GM23248 (cell line): Measurements from ENCODE around the gene NPHP4. TPM values are rescaled to one million over a fixed set of nuclear protein-coding genes. Genes with fewer than 3 reads are reported as not detected.
A peak's percentile ranks its signal among the peaks of the same experiment; 100 is the strongest.

ENCODE experiments used
- DNase-seq: peaks from one replicate; pipeline ENCODE4 v3.0.0-alpha.2; 2015
- H2AFZ ChIP-seq: fragments of 200-600 bp; sonication (generic); 2 replicates; pipeline ENCODE4 v1.6.1; 2016; ENCODE audit warnings: antibody characterized with exemption
- H3F3A ChIP-seq: fragments of 200-600 bp; sonication (generic); 2 replicates; pipeline ENCODE4 v1.6.1; 2016; ENCODE audit warnings: mild to moderate bottlenecking, antibody characterized with exemption, mixed run types; ENCODE audit not compliant: insufficient read depth
- H3K27ac ChIP-seq: fragments of 200-600 bp; sonication (generic); 2 replicates; pipeline ENCODE4 v1.5.1; 2016; ENCODE audit warnings: mild to moderate bottlenecking
- H3K27me3 ChIP-seq: fragments of 200-600 bp; sonication (generic); replicated peaks from 2 replicates; pipeline ENCODE4 v1.6.1; 2016; ENCODE audit warnings: mild to moderate bottlenecking; ENCODE audit not compliant: insufficient read depth
- H3K36me3 ChIP-seq: fragments of 200-600 bp; sonication (generic); 2 replicates; pipeline ENCODE4 v1.6.1; 2016; ENCODE audit warnings: low read depth, mild to moderate bottlenecking
- H3K4me1 ChIP-seq: fragments of 200-600 bp; sonication (generic); 2 replicates; pipeline ENCODE4 v1.6.1; 2016; ENCODE audit warnings: mild to moderate bottlenecking; ENCODE audit not compliant: insufficient read depth
- H3K4me2 ChIP-seq: fragments of 200-600 bp; sonication (generic); one replicate; pipeline ENCODE4 v1.6.1; 2016; ENCODE audit warnings: mild to moderate bottlenecking; ENCODE audit not compliant: unreplicated experiment
- H3K4me3 ChIP-seq: fragments of 200-600 bp; sonication (generic); 2 replicates; pipeline ENCODE4 v1.5.1; 2016; ENCODE audit warnings: mild to moderate bottlenecking
- H3K79me2 ChIP-seq: fragments of 200-600 bp; sonication (generic); 2 replicates; pipeline ENCODE4 v1.6.1; 2016; ENCODE audit warnings: mild to moderate bottlenecking; ENCODE audit not compliant: insufficient read depth
- H3K9ac ChIP-seq: fragments of 200-600 bp; sonication (generic); 2 replicates; pipeline ENCODE4 v1.6.1; 2016; ENCODE audit warnings: mild to moderate bottlenecking
- H3K9me2 ChIP-seq: fragments of 200-600 bp; sonication (generic); 2 replicates; pipeline ENCODE4 v1.6.1; 2016; ENCODE audit warnings: mixed run types, mild to moderate bottlenecking, moderate library complexity; ENCODE audit not compliant: insufficient read depth
- H3K9me3 ChIP-seq: fragments of 200-600 bp; sonication (generic); one replicate; pipeline ENCODE4 v1.6.1; 2017; ENCODE audit warnings: low read depth
- H4K20me1 ChIP-seq: fragments of 200-600 bp; sonication (generic); 2 replicates; pipeline ENCODE4 v1.6.0; 2016; ENCODE audit not compliant: insufficient read depth
- EZH2 ChIP-seq: fragments of 200-600 bp; sonication (generic); IDR thresholded peaks from 2 replicates; pipeline ENCODE4 v1.6.1; 2018; ENCODE audit warnings: antibody characterized with exemption, mild to moderate bottlenecking; ENCODE audit not compliant: insufficient read depth, poor library complexity, severe bottlenecking
- EZH2phosphoT487 ChIP-seq: fragments of 200-600 bp; sonication (generic); IDR thresholded peaks from 2 replicates; pipeline ENCODE4 v1.6.1; 2018; ENCODE audit warnings: antibody characterized with exemption, moderate library complexity, mild to moderate bottlenecking, low read depth; ENCODE audit not compliant: insufficient read depth
- WGBS, 2 experiments: methylation state at CpG; one replicate each; pipeline ENCODE4 v1.1.6; 2015 to 2017; ENCODE audit warnings: low lambda C conversion rate in 2 of 2, low coverage in 1 of 2; ENCODE audit errors: missing lambda C conversion rate in 2 of 2; 5-methylcytosine and 5-hydroxymethylcytosine counted together
- in situ Hi-C: fragments of 300-500 bp; cut with MboI; formaldehyde crosslinking; loops from 2 replicates; pipeline ENCODE4 v1.15.0; 2020
- polyA plus RNA-seq: library from polyadenylated mRNA; unstranded; fragments of >200 nt; fragmentation: Nextera tagmentation; extraction: Ambion mirVana; gene quantifications from 2 replicates; pipeline ENCODE4 v1.2.1, GENCODE V29; 2016
- total RNA-seq: library from RNA; depleted of rRNA; stranded (reverse); fragments of >200 nt; shearing (Covaris generic); gene quantifications from 2 replicates; pipeline ENCODE4 v1.2.3, GENCODE V29; 2014

The NPHP4 gene
- total and polyA plus RNA-seq, 2 experiments from 2014 or later = 4.0 to 4.2 TPM

DNA sequence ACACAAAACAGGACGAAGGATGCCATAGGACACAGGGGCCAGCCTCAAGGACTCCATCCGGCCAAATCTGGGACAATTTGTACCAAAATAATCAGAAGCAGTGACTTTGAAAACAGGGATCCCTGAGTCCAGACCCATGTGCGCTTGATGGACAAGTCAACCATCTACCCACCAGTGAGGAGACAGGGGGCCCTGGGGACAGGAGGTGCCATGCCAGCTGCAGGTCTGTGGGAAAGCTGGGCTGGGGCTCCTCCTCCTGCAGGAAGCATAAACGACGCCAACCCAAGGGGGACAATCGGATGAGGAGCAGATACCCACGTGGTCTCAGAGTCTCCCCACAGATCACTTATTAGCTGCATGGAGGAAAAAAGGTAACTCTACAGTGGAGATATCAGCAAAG is 50.6 kb downstream of the NPHP4 start:
- no peak overlapping the region for H3K27ac ChIP-seq
- no peak overlapping the region for H3K4me2 ChIP-seq
- DNase-seq = no peak
- H3K4me1 ChIP-seq = peaks cover 15% of the 10 kb centered on the region
- 0 out of 2 replicates have a peak, but pooled peaks cover 5% of the 10 kb centered on the region for H3K36me3 ChIP-seq
- 93 to 94% methylated on average over 7 of the region's 7 CpGs for WGBS, 2 experiments
- no peak for TF ChIP-seq EZH2
- TF ChIP-seq EZH2phosphoT487 = no peak
- H3K9me2 ChIP-seq = no peaks in the 10 kb centered on the region
- H3F3A ChIP-seq = no peaks in the 10 kb centered on the region
- H3K9ac ChIP-seq = no peak overlapping the region
- H3K4me3 ChIP-seq = no peak overlapping the region
- in situ Hi-C loops = no loop called here
- no peaks in the 10 kb centered on the region for H3K27me3 ChIP-seq
- no peak overlapping the region for H2AFZ ChIP-seq
- no peaks in the 10 kb centered on the region for H4K20me1 ChIP-seq
- no peaks in the 10 kb centered on the region for H3K9me3 ChIP-seq
- H3K79me2 ChIP-seq = no peaks in the 10 kb centered on the region

DNA sequence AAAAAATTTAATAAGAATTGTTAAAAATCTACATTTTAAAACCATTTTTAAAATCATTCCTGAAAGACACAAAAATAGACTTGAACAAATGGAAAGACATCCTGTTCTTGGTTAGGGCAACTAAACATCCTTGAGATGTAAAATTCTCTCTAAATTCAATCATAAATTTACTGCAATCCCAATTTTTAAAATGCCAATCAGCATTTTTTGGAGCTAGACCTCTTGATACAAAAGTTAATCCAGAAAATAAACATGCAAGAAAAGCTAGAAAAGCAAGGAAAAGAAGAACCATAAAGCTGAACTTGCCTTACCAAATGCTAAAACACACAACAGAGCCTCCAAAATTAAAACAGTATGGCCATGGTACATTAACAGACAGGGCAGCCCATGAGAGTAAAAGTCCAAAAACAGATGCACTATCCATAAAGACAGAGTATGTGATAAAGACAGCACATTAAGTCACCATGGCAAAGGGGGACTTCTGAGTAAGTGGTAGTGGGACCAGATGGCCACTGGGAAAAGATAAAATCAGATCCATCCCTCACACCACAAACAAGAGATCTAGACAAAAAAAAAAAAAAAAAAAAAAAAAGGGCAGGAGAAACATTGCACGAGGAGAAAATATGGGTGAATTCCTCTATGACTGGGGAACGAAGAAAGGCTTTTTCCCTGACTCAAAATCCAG is 51.4 kb downstream of the NPHP4 start:
- 93 to 100% methylated on average over 2 of the region's 2 CpGs for WGBS, 2 experiments
- no peaks in the 10 kb centered on the region for H3K9me3 ChIP-seq
- in situ Hi-C loops = no loop called here

DNA sequence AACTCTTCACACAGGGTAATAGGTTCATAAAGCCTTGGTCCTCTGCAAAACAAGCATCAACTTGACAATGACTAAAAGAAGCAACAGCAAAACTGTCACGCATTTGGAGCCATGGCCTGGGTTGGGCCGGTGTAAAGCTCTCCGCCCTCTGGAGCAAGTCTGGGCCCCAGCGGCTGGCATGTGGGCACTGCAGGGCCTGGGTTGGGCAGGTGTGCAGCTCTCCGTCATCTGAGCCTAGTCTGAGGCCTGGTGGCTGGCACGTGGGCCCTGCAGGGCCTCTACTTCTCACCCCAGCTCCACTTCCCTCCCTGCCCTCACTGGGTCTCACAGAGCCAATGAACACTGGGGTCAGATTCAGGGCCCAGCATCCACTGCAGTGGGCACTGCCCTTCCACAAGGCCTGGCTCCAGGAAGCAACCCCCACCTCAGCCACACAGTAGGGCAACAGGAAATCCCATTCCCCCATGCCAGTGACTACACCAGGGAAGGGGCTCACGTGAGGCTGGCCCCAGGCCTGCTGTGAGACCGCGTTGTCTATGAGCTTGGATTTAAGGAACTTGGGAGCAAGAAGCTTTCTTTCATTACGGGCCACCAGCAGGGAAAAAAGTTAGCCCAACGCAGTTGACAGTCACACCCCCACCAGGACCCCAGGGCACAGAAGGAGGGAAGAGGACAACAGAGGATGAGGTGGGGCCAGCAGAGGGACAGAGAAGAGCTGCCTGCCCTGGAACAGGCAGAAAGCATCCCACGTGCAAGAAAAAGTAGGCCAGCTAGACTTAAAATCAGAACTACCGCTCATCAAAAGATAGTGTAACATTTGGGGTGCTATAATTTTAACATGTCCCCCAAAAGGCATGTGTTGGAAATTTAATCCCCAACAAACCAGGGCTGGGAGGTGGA is 52.7 kb downstream of the NPHP4 start:
- Histone ChIP-seq H3F3A (no peaks in the 10 kb centered on the region), H3K9ac (no peak overlapping the region; the same call in 1 of the 2 replicates), H3K4me3 (no peak overlapping the region), H2AFZ (no peak overlapping the region), H3K4me2 (peak overlapping the region; percentile 72), H3K79me2 (no peaks in the 10 kb centered on the region), H3K9me3 (no peaks in the 10 kb centered on the region), H3K27me3 (no peaks in the 10 kb centered on the region), H3K27ac (no peak overlapping the region), H3K36me3 (no peaks in the 10 kb centered on the region), H3K4me1 (peaks cover 15% of the 10 kb centered on the region), H3K9me2 (no peaks in the 10 kb centered on the region), H4K20me1 (no peaks in the 10 kb centered on the region)
- in situ Hi-C loops = no loop called here
- WGBS, 2 experiments = 95 to 97% methylated on average over 13 of the region's 13 CpGs
- TF ChIP-seq EZH2 = no peak
- no peak for TF ChIP-seq EZH2phosphoT487
- DNase-seq = no peak

More for the DNA sequence above, 51.4 kb downstream of the NPHP4 start:
- no peaks in the 10 kb centered on the region for H3K9me2 ChIP-seq
- no peaks in the 10 kb centered on the region for H3K79me2 ChIP-seq
- no peaks in the 10 kb centered on the region for H4K20me1 ChIP-seq
- no peak overlapping the region for H3K27ac ChIP-seq
- TF ChIP-seq EZH2phosphoT487 = no peak
- TF ChIP-seq EZH2 = no peak
- no peak for DNase-seq
- peaks cover 15% of the 10 kb centered on the region for H3K4me1 ChIP-seq
- H2AFZ ChIP-seq = no peak overlapping the region
- H3K27me3 ChIP-seq = no peaks in the 10 kb centered on the region
- H3K9ac ChIP-seq = no peak overlapping the region
- H3F3A ChIP-seq = no peaks in the 10 kb centered on the region
- H3K4me2 ChIP-seq = no peak overlapping the region
- H3K4me3 ChIP-seq = no peak overlapping the region
- H3K36me3 ChIP-seq = no peaks in the 10 kb centered on the region

DNA sequence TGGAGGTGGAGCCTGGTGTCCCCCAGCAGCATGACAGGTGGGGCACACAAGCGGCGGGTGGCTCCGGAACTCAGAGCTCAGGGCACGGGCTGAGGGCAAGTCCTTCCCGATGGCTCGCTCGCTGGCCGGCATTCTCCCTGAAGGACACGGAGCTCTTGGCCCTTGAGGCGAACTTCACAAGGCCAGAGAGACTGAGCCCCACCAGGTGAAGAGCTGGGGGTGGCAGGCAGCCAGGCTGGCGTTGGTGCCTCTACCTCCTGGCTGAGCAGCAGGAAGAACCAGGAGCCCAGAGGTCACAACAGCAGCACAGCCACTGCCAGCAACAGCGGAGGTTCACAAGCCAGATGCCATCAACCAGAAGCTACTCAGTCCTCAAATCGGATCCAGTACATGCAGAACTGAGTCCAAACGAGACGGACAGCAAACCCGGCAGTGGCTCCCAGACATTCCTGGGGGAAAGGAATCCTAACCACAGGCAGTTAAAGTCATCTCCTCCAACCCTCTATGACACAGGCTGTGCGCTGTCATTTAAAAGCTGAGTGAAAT is 54.1 kb downstream of the NPHP4 start:
- TF ChIP-seq EZH2phosphoT487 (no peak), EZH2 (no peak)
- H3K4me2 ChIP-seq = peak overlapping the region; percentile 72
- H3K9me2 ChIP-seq = no peaks in the 10 kb centered on the region
- WGBS, 2 experiments = 29 to 30% methylated on average over 17 of the region's 17 CpGs
- H3K4me3 ChIP-seq = peak overlapping the region; percentile 37
- in situ Hi-C loops = no loop called here
- peak overlapping the region; percentile 29 for H2AFZ ChIP-seq
- H3K36me3 ChIP-seq = no peaks in the 10 kb centered on the region
- H4K20me1 ChIP-seq = no peaks in the 10 kb centered on the region
- peak overlapping the region; percentile 20 for H3K9ac ChIP-seq
- no peaks in the 10 kb centered on the region for H3K27me3 ChIP-seq
- H3F3A ChIP-seq = no peaks in the 10 kb centered on the region
- H3K79me2 ChIP-seq = no peaks in the 10 kb centered on the region
- H3K27ac ChIP-seq = peak overlapping the region; percentile 33
- H3K4me1 ChIP-seq = peaks cover 23% of the 10 kb centered on the region
- peak; percentile 89 for DNase-seq
- no peaks in the 10 kb centered on the region for H3K9me3 ChIP-seq
